Keratinocyte (primary cell): ENCODE measurements around the gene SCRG1.

Source experiments
- CTCF ChIP-seq, 3 experiments: IDR thresholded peaks in 1 of 3; conservative IDR thresholded peaks in 1 of 3; optimal IDR thresholded peaks in 1 of 3; 2 replicates in 2 of 3; 3 replicates in 1 of 3; pipeline versions ENCODE3 to v1.5.1; 2011; ENCODE audit warnings: low read length in 3 of 3, mild to moderate bottlenecking in 3 of 3, moderate library complexity in 2 of 3, control low read depth in 1 of 3, inconsistent platforms in 1 of 3; ENCODE audit not compliant: insufficient read depth in 2 of 3; ENCODE audit errors: extremely low read depth in 1 of 3
- EZH2 ChIP-seq: IDR thresholded peaks from one replicate; pipeline ENCODE4 v1.6.1; 2012; ENCODE audit warnings: inconsistent platforms, mild to moderate bottlenecking, low read length, moderate library complexity

- TF ChIP-seq CTCF (optimal IDR thresholded peaks at IDR 0.05 in 1 of 3, IDR thresholded peaks at IDR 0.05 in 1 of 3, conservative IDR thresholded peaks at IDR 0.05 in 1 of 3; ENCODE audit: extremely low read depth in 1 of 3, insufficient read depth in 2 of 3, low read length in 3 of 3), result no peak
- TF ChIP-seq EZH2, result no peak
Measured at GRCh38 chr4:173436771-173437265, 37.9 kb upstream of the SCRG1 start.
